IPS-15b (cell line): ENCODE measurements around the gene AWAT2.

Source experiments
- H3K27me3 ChIP-seq: one replicate; pipeline ENCODE4 v1.6.1; 2013; ENCODE audit warnings: low read length; ENCODE audit not compliant: control insufficient read depth, insufficient read depth
- H3K36me3 ChIP-seq: one replicate; pipeline ENCODE4 v1.6.1; 2013; ENCODE audit warnings: low read length; ENCODE audit not compliant: control insufficient read depth, insufficient read depth
- H3K4me1 ChIP-seq: one replicate; pipeline ENCODE4 v1.6.1; 2013; ENCODE audit warnings: mild to moderate bottlenecking, low read length; ENCODE audit not compliant: control insufficient read depth, insufficient read depth
- H3K4me3 ChIP-seq: one replicate; pipeline ENCODE4 v1.5.1; 2013; ENCODE audit warnings: low read depth, low read length
- H3K9ac ChIP-seq: one replicate; pipeline ENCODE4 v1.6.1; 2013; ENCODE audit warnings: low read depth, mild to moderate bottlenecking, low read length
- H3K9me3 ChIP-seq: one replicate; pipeline ENCODE4 v1.6.1; 2013; ENCODE audit warnings: mild to moderate bottlenecking, low read length; ENCODE audit not compliant: control insufficient read depth, insufficient read depth

Gene AWAT2

GRCh38 chrX:70038951-70039350 lies 10.8 kb downstream of the AWAT2 start:
- Histone ChIP-seq H3K36me3 (no peaks in the 10 kb centered on the region), H3K9ac (no peak overlapping the region), H3K9me3 (no peaks in the 10 kb centered on the region), H3K27me3 (no peaks in the 10 kb centered on the region), H3K4me1 (no peaks in the 10 kb centered on the region), H3K4me3 (no peak overlapping the region)

- Histone ChIP-seq H3K9ac (no peak overlapping the region), H3K27me3 (no peaks in the 10 kb centered on the region), H3K4me3 (no peak overlapping the region), H3K36me3 (no peaks in the 10 kb centered on the region), H3K4me1 (no peaks in the 10 kb centered on the region), H3K9me3 (no peaks in the 10 kb centered on the region)
These were observed 11.2 kb downstream of the AWAT2 start for GRCh38 chrX:70038515-70038914.

- Histone ChIP-seq H3K36me3 (no peaks in the 10 kb centered on the region), H3K27me3 (no peaks in the 10 kb centered on the region), H3K4me1 (peaks cover 3% of the 10 kb centered on the region), H3K4me3 (no peak overlapping the region), H3K9me3 (no peaks in the 10 kb centered on the region), H3K9ac (no peak overlapping the region)
These were observed 15.1 kb downstream of the AWAT2 start for GRCh38 chrX:70034646-70035045.

- no peaks in the 10 kb centered on the region for H3K36me3 ChIP-seq
- H3K4me1 ChIP-seq = peaks cover 3% of the 10 kb centered on the region
- no peak overlapping the region for H3K9ac ChIP-seq
- H3K9me3 ChIP-seq = no peaks in the 10 kb centered on the region
- H3K4me3 ChIP-seq = no peak overlapping the region
- no peaks in the 10 kb centered on the region for H3K27me3 ChIP-seq
These were observed 16.2 kb downstream of the AWAT2 start for GRCh38 chrX:70033348-70034051.

- no peaks in the 10 kb centered on the region for H3K27me3 ChIP-seq
- H3K36me3 ChIP-seq = no peaks in the 10 kb centered on the region
- H3K9ac ChIP-seq = no peak overlapping the region
- peaks cover 3% of the 10 kb centered on the region for H3K4me1 ChIP-seq
- H3K9me3 ChIP-seq = no peaks in the 10 kb centered on the region
- H3K4me3 ChIP-seq = no peak overlapping the region
These were observed 16.9 kb downstream of the AWAT2 start for GRCh38 chrX:70032792-70033191.

GRCh38 chrX:70030301-70030767 lies 19.4 kb downstream of the AWAT2 start:
- Histone ChIP-seq H3K4me1 (peaks cover 3% of the 10 kb centered on the region), H3K9me3 (no peaks in the 10 kb centered on the region), H3K27me3 (no peaks in the 10 kb centered on the region), H3K36me3 (no peaks in the 10 kb centered on the region), H3K9ac (no peak overlapping the region), H3K4me3 (no peak overlapping the region)

DNA sequence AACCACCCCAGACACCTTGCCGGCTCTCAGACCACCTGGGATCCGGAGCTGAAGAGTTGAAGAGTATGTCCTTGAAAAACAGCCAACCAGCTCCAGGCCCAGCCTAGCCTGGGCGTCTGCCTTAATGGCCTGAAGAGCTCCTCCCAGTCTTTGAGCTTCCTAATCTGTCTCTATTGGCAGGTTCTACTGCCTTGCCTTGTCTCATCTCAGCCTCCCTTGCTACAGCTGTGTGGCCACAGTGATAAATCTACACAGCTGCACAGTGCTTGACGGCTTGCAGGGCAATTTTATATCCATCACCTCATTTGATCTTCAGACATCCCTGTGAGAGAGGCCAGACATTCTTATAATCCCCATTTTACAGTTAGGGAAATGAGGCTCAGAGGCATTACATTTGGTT lies 19.9 kb downstream of the AWAT2 start:
- no peaks in the 10 kb centered on the region for H3K36me3 ChIP-seq
- no peak overlapping the region for H3K9ac ChIP-seq
- no peaks in the 10 kb centered on the region for H3K27me3 ChIP-seq
- H3K4me3 ChIP-seq = no peak overlapping the region
- peaks cover 3% of the 10 kb centered on the region for H3K4me1 ChIP-seq
- no peaks in the 10 kb centered on the region for H3K9me3 ChIP-seq

GRCh38 chrX:70026851-70027200 lies 22.9 kb downstream of the AWAT2 start:
- peaks cover 3% of the 10 kb centered on the region for H3K4me1 ChIP-seq
- no peak overlapping the region for H3K9ac ChIP-seq
- H3K4me3 ChIP-seq = no peak overlapping the region
- no peaks in the 10 kb centered on the region for H3K9me3 ChIP-seq
- H3K27me3 ChIP-seq = no peaks in the 10 kb centered on the region
- H3K36me3 ChIP-seq = no peaks in the 10 kb centered on the region

- no peaks in the 10 kb centered on the region for H3K9me3 ChIP-seq
- no peak overlapping the region for H3K9ac ChIP-seq
- no peaks in the 10 kb centered on the region for H3K27me3 ChIP-seq
- H3K36me3 ChIP-seq = no peaks in the 10 kb centered on the region
- peaks cover 3% of the 10 kb centered on the region for H3K4me1 ChIP-seq
- H3K4me3 ChIP-seq = no peak overlapping the region
These were observed 23.5 kb downstream of the AWAT2 start for GRCh38 chrX:70026112-70026850.

DNA sequence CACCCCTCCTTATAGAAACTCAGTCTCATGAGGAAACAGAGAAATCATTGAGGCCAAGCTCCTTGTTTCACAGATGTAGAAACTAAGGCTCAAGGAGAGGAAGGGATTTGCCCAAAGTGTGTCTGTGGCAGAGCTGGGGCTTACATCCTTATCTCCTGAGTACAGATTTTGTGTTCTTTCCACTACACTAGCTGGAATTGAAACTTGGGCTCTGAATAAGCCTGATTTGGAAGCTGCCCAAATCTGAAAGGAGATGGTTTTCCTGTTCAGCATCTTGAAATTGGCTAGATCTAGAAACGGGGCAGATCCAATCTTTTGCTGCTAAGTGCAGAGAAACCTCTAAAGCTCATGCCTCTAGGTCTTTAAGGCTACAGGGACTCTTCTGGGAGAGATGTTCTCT lies 24.3 kb downstream of the AWAT2 start:
- Histone ChIP-seq H3K36me3 (no peaks in the 10 kb centered on the region), H3K4me3 (no peak overlapping the region), H3K9me3 (no peaks in the 10 kb centered on the region), H3K27me3 (no peaks in the 10 kb centered on the region), H3K4me1 (peaks cover 3% of the 10 kb centered on the region), H3K9ac (no peak overlapping the region)

- Histone ChIP-seq H3K9me3 (no peaks in the 10 kb centered on the region), H3K36me3 (no peaks in the 10 kb centered on the region), H3K27me3 (no peaks in the 10 kb centered on the region), H3K4me1 (no peaks in the 10 kb centered on the region), H3K9ac (no peak overlapping the region), H3K4me3 (no peak overlapping the region)
These were observed 27.1 kb downstream of the AWAT2 start for GRCh38 chrX:70022616-70023015.

GRCh38 chrX:70016513-70016912 lies 33.2 kb downstream of the AWAT2 start:
- Histone ChIP-seq H3K4me3 (no peak overlapping the region), H3K9ac (no peak overlapping the region), H3K27me3 (no peaks in the 10 kb centered on the region), H3K9me3 (no peaks in the 10 kb centered on the region), H3K4me1 (no peaks in the 10 kb centered on the region), H3K36me3 (no peaks in the 10 kb centered on the region)
